CD4-positive, alpha-beta T cell treated with Interleukin-4 for 4 hours (primary cell): Measurements from ENCODE around the gene CDHR1.

Source experiments
- DNase-seq: peaks from one replicate; pipeline ENCODE4 v3.0.0-alpha.2; 2020

Gene CDHR1

GRCh38 chr10:84267503-84268126, 73.3 kb downstream of the CDHR1 start:
- DNase-seq, result peak; percentile 56

GRCh38 chr10:84269162-84269561, 74.8 kb downstream of the CDHR1 start:
- DNase-seq, result no peak
